ENCODE data around the gene NFKBIB. TPM values are rescaled to one million over a fixed set of nuclear protein-coding genes. Genes with fewer than 3 reads are reported as not detected.
A peak's percentile ranks its signal among the peaks of the same experiment; 100 is the strongest.

The NFKBIB gene
- total RNA-seq, 2 donors from 2014 or later: 25.3 to 28.4 TPM

GRCh38 chr19:38861368-38861767 lies 38.4 kb upstream of the NFKBIB start:
- no peaks in the 10 kb centered on the region for H3K36me3 ChIP-seq
- no peaks in the 10 kb centered on the region for H3K27me3 ChIP-seq (replicated peaks; ENCODE audit: insufficient read depth)
- no peak overlapping the region for H3K4me3 ChIP-seq
- H3K4me1 ChIP-seq (ENCODE audit: control insufficient read depth in 1 of 2, low read depth in 2 of 2): no peaks in the 10 kb centered on the region
- H3K9me3 ChIP-seq: no peaks in the 10 kb centered on the region
- no peak for ATAC-seq (ENCODE audit: insufficient number of reproducible peaks, low FRiP score, low read depth)
- DNase-seq (ENCODE audit: low spot score): no peak
- H3K27ac ChIP-seq: no peak overlapping the region
- TF ChIP-seq, protein P1, sequence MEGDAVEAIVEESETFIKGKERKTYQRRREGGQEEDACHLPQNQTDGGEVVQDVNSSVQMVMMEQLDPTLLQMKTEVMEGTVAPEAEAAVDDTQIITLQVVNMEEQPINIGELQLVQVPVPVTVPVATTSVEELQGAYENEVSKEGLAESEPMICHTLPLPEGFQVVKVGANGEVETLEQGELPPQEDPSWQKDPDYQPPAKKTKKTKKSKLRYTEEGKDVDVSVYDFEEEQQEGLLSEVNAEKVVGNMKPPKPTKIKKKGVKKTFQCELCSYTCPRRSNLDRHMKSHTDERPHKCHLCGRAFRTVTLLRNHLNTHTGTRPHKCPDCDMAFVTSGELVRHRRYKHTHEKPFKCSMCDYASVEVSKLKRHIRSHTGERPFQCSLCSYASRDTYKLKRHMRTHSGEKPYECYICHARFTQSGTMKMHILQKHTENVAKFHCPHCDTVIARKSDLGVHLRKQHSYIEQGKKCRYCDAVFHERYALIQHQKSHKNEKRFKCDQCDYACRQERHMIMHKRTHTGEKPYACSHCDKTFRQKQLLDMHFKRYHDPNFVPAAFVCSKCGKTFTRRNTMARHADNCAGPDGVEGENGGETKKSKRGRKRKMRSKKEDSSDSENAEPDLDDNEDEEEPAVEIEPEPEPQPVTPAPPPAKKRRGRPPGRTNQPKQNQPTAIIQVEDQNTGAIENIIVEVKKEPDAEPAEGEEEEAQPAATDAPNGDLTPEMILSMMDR (IDR thresholded peaks at IDR 0.05): no peak

GRCh38 chr19:38862321-38863059 lies 37.3 kb upstream of the NFKBIB start:
- TF ChIP-seq, protein P1 (IDR thresholded peaks at IDR 0.05): no peak
- no peaks in the 10 kb centered on the region for H3K4me1 ChIP-seq (ENCODE audit: control insufficient read depth in 1 of 2, low read depth in 2 of 2)
- no peak for ATAC-seq (ENCODE audit: insufficient number of reproducible peaks, low FRiP score, low read depth)
- no peak for DNase-seq (ENCODE audit: low spot score)
- H3K36me3 ChIP-seq: no peaks in the 10 kb centered on the region
- no peak overlapping the region for H3K27ac ChIP-seq
- no peaks in the 10 kb centered on the region for H3K27me3 ChIP-seq (replicated peaks; ENCODE audit: insufficient read depth)
- no peak overlapping the region for H3K4me3 ChIP-seq
- no peaks in the 10 kb centered on the region for H3K9me3 ChIP-seq

- Histone ChIP-seq H3K4me1 (ENCODE audit: control insufficient read depth in 1 of 2, low read depth in 2 of 2) (peaks cover 0 to 10% of the 10 kb centered on the region in 2 donors), H3K27ac (no peak overlapping the region), H3K9me3 (no peaks in the 10 kb centered on the region), H3K4me3 (no peak overlapping the region), H3K27me3 (replicated peaks; ENCODE audit: insufficient read depth) (no peaks in the 10 kb centered on the region), H3K36me3 (no peaks in the 10 kb centered on the region)
- ATAC-seq (ENCODE audit: insufficient number of reproducible peaks, low FRiP score, low read depth) (no peak), DNase-seq (ENCODE audit: low spot score) (no peak)
- TF ChIP-seq, protein P1 (IDR thresholded peaks at IDR 0.05): no peak
Observed at GRCh38 chr19:38867171-38867780, 32.5 kb upstream of the NFKBIB start.

- Histone ChIP-seq H3K27ac (no peak overlapping the region), H3K4me1 (ENCODE audit: control insufficient read depth in 1 of 2, low read depth in 2 of 2) (peaks cover 0 to 10% of the 10 kb centered on the region in 2 donors), H3K9me3 (no peaks in the 10 kb centered on the region), H3K4me3 (no peak overlapping the region), H3K27me3 (replicated peaks; ENCODE audit: insufficient read depth) (no peaks in the 10 kb centered on the region), H3K36me3 (no peaks in the 10 kb centered on the region)
- TF ChIP-seq, protein P1 (IDR thresholded peaks at IDR 0.05): no peak
- DNase-seq (ENCODE audit: low spot score) (no peak), ATAC-seq (ENCODE audit: insufficient number of reproducible peaks, low FRiP score, low read depth) (no peak)
Observed at GRCh38 chr19:38868551-38868950, 31.2 kb upstream of the NFKBIB start.

DNA sequence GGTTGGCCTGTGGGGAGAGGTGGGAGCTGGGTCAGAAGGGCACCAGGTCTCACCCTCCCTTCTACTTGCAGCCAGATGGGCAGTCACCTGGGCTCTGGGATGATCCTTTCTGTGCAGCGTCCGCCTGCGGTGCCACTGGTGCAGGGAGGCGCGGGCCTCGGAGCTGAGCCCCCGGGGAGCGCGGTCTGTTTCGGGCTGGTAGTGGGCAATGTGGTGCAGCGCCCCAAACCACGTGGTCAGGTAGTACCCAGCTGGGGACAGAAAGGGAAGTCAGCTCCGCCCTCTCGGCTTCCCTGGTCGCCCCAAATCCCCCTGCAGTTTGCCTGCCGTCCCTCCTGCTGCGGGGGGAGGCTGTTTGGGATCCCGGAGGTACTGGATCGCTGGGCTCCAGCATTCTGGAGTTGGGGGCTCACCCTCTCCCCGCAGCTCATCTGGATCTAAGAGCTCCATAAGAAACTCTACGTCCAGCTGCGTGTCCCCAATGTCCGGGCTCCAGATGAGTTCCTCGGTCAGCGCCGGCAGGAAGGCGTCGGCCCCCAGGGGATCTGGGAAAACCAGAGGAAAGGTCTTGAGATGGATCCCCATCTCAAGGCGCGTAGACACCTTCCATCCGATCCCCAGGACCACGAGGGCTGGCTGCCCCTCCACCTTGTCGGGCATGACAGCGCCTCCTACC lies 30.5 kb upstream of the NFKBIB start:
- Histone ChIP-seq H3K4me1 (ENCODE audit: control insufficient read depth in 1 of 2, low read depth in 2 of 2) (peaks cover 0 to 10% of the 10 kb centered on the region in 2 donors), H3K9me3 (no peaks in the 10 kb centered on the region), H3K4me3 (peak overlapping the region; percentile 69), H3K27me3 (replicated peaks; ENCODE audit: insufficient read depth) (no peaks in the 10 kb centered on the region), H3K36me3 (no peaks in the 10 kb centered on the region), H3K27ac (no peak overlapping the region)
- DNase-seq (ENCODE audit: low spot score) (no peak), ATAC-seq (ENCODE audit: insufficient number of reproducible peaks, low FRiP score, low read depth) (no peak)
- TF ChIP-seq, protein P1 (IDR thresholded peaks at IDR 0.05): no peak

Measured in thoracic aorta (tissue), 2 donors.